H1 (cell line): ENCODE results near the gene SAMD4A. TPM values are rescaled to one million over a fixed set of nuclear protein-coding genes. Genes with fewer than 3 reads are reported as not detected.

Source experiments
- CTCF ChIA-PET: fragments of 300-600 bp; sonication (Branson Sonifier 250); formaldehyde crosslinking; loops from one replicate; lab custom pipeline; 2021; ENCODE audit not compliant: partially characterized antibody; lab: Charles Lee
- POLR2A ChIA-PET: fragments of 300-600 bp; sonication (Branson Sonifier 250); formaldehyde crosslinking; loops from one replicate; lab custom pipeline; 2021; ENCODE audit warnings: inconsistent platforms; ENCODE audit not compliant: partially characterized antibody; lab: Charles Lee
- DNase-seq, 2 experiments: peaks; one replicate each; pipeline versions ENCODE4 v3.0.0 to v3.0.0-alpha.2; 2010 to 2022; ENCODE audit warnings: low spot score in 2 of 2, low read depth in 1 of 2, mixed read lengths in 1 of 2
- FAIRE-seq: peaks from 2 replicates; lab custom pipeline; 2011; peaks lifted over from hg19 to GRCh38; lab: Jason Lieb, UNC
- H2AFZ ChIP-seq: 2 replicates; pipeline ENCODE4 v1.8.1; 2012; ENCODE audit warnings: low read length, inconsistent platforms
- H2AK5ac ChIP-seq: 2 replicates; pipeline ENCODE4 v1.6.1; 2013; ENCODE audit warnings: low read depth, low read length
- H2BK120ac ChIP-seq: replicated peaks from 2 replicates; pipeline ENCODE3; 2013; ENCODE audit warnings: low read depth, low read length, inconsistent platforms
- H2BK12ac ChIP-seq: 2 replicates; pipeline ENCODE4 v1.6.1; 2013; ENCODE audit warnings: low read depth, low read length
- H2BK15ac ChIP-seq: 2 replicates; pipeline ENCODE4 v1.6.1; 2013; ENCODE audit warnings: low read length
- H2BK20ac ChIP-seq: 2 replicates; pipeline ENCODE4 v1.6.1; 2013; ENCODE audit warnings: low read length
- H2BK5ac ChIP-seq: 2 replicates; pipeline ENCODE4 v1.6.1; 2013; ENCODE audit warnings: low read depth, low read length
- H3K14ac ChIP-seq: 2 replicates; pipeline ENCODE4 v1.6.1; 2013; ENCODE audit warnings: inconsistent platforms; ENCODE audit not compliant: insufficient read length
- H3K18ac ChIP-seq: 2 replicates; pipeline ENCODE4 v1.6.1; 2013; ENCODE audit warnings: low read length; ENCODE audit errors: extremely low read depth
- H3K23ac ChIP-seq: 2 replicates; pipeline ENCODE4 v1.6.1; 2013; ENCODE audit warnings: inconsistent platforms; ENCODE audit not compliant: insufficient read length
- H3K23me2 ChIP-seq: 2 replicates; pipeline ENCODE4 v1.6.1; 2013; ENCODE audit warnings: low read depth, low read length
- H3K27ac ChIP-seq: 2 replicates; pipeline ENCODE4 v1.6.1; 2011; ENCODE audit warnings: low read depth, low read length, inconsistent platforms
- H3K27me3 ChIP-seq, 4 experiments: replicated peaks in 1 of 4; 1 replicate in 1 of 4; 2 replicates in 3 of 4; pipeline versions ENCODE4 v1.6.1 to v1.8.1; 2011 to 2013; ENCODE audit warnings: low read length in 3 of 4, mild to moderate bottlenecking in 3 of 4, inconsistent platforms in 2 of 4, mixed read lengths in 2 of 4, moderate library complexity in 1 of 4; ENCODE audit not compliant: control insufficient read depth in 3 of 4, insufficient read depth in 3 of 4; ENCODE audit errors: extremely low read depth in 1 of 4
- H3K36me3 ChIP-seq, 4 experiments: 2 replicates each; pipeline versions ENCODE4 v1.6.1 to v1.8.1; 2011 to 2013; ENCODE audit warnings: mild to moderate bottlenecking in 4 of 4, low read length in 3 of 4, moderate library complexity in 2 of 4, control low read depth in 1 of 4, inconsistent platforms in 1 of 4; ENCODE audit not compliant: insufficient read depth in 4 of 4, control insufficient read depth in 2 of 4
- H3K4ac ChIP-seq: replicated peaks from 2 replicates; pipeline ENCODE3; 2013; ENCODE audit warnings: low read length, low read depth, mixed read lengths, inconsistent platforms; ENCODE audit not compliant: insufficient read length
- H3K4me1 ChIP-seq, 4 experiments: replicated peaks in 1 of 4; 1 replicate in 1 of 4; 2 replicates in 3 of 4; pipeline versions ENCODE4 v1.6.1 to v1.8.1; 2011 to 2013; ENCODE audit warnings: low read length in 3 of 4, inconsistent platforms in 2 of 4, mixed read lengths in 1 of 4; ENCODE audit not compliant: insufficient read depth in 4 of 4, control insufficient read depth in 3 of 4
- H3K4me2 ChIP-seq, 2 experiments: 2 replicates each; pipeline versions ENCODE4 v1.6.1 to v1.8.1; 2011 to 2013; ENCODE audit warnings: low read depth in 2 of 2, low read length in 2 of 2, control low read depth in 1 of 2, inconsistent platforms in 1 of 2, mild to moderate bottlenecking in 1 of 2; ENCODE audit not compliant: insufficient read depth in 1 of 2
- H3K4me3 ChIP-seq, 4 experiments: fragments of 200-600, 300-600 bp in 1 of 4; sonication (generic), shearing (Covaris generic), sonication (Bioruptor Twin) in 1 of 4; 2 replicates each; pipeline versions ENCODE4 v1.5.1 to v1.8.1; 2011 to 2016; ENCODE audit warnings: low read length in 4 of 4, low read depth in 3 of 4, control low read depth in 2 of 4, inconsistent platforms in 2 of 4, mild to moderate bottlenecking in 2 of 4, mixed read lengths in 1 of 4, moderate library complexity in 1 of 4; ENCODE audit not compliant: insufficient read depth in 2 of 4; ENCODE audit errors: extremely low read depth in 1 of 4
- H3K56ac ChIP-seq: replicated peaks from 2 replicates; pipeline ENCODE3; 2013; ENCODE audit warnings: low read depth, mild to moderate bottlenecking, mixed read lengths, low read length, inconsistent platforms; ENCODE audit not compliant: insufficient read length
- H3K79me1 ChIP-seq: 2 replicates; pipeline ENCODE4 v1.6.1; 2013; ENCODE audit warnings: low read depth, low read length, control low read depth
- H3K79me2 ChIP-seq, 2 experiments: 2 replicates each; pipeline versions ENCODE4 v1.6.1 to v1.8.1; 2012 to 2013; ENCODE audit warnings: low read length in 2 of 2, mild to moderate bottlenecking in 2 of 2, inconsistent platforms in 1 of 2; ENCODE audit not compliant: insufficient read depth in 2 of 2, control insufficient read depth in 1 of 2
- H3K9ac ChIP-seq, 4 experiments: replicated peaks in 1 of 4; 1 replicate in 1 of 4; 2 replicates in 3 of 4; pipeline versions ENCODE4 v1.6.1 to v1.8.1; 2011 to 2013; ENCODE audit warnings: low read depth in 3 of 4, low read length in 3 of 4, control low read depth in 2 of 4, mild to moderate bottlenecking in 2 of 4, moderate library complexity in 2 of 4, inconsistent platforms in 1 of 4; ENCODE audit errors: extremely low read depth in 1 of 4
- H3K9me3 ChIP-seq, 2 experiments: 2 replicates each; pipeline versions ENCODE4 v1.6.1 to v1.8.1; 2012 to 2013; ENCODE audit warnings: mild to moderate bottlenecking in 2 of 2, moderate library complexity in 2 of 2, control low read depth in 1 of 2, inconsistent platforms in 1 of 2, low read depth in 1 of 2, low read length in 1 of 2, mixed read lengths in 1 of 2; ENCODE audit not compliant: insufficient read depth in 2 of 2
- H4K20me1 ChIP-seq, 2 experiments: replicated peaks in 1 of 2; 2 replicates each; pipeline versions ENCODE3 to v1.8.1; 2011 to 2013; ENCODE audit warnings: inconsistent platforms in 2 of 2, low read length in 2 of 2, mild to moderate bottlenecking in 1 of 2; ENCODE audit not compliant: insufficient read depth in 2 of 2, control insufficient read depth in 1 of 2
- H4K5ac ChIP-seq: 2 replicates; pipeline ENCODE4 v1.6.1; 2013; ENCODE audit warnings: low read length, low read depth, mixed read lengths, inconsistent platforms; ENCODE audit not compliant: insufficient read length
- H4K8ac ChIP-seq: 2 replicates; pipeline ENCODE4 v1.8.0; 2013; ENCODE audit warnings: mild to moderate bottlenecking, moderate library complexity, low read length, inconsistent platforms; ENCODE audit not compliant: insufficient read depth; ENCODE audit errors: extremely low read depth
- H4K91ac ChIP-seq: replicated peaks from 2 replicates; pipeline ENCODE3; 2013; ENCODE audit warnings: low read length, mixed read lengths, inconsistent platforms; ENCODE audit not compliant: insufficient read length
- BCL11A ChIP-seq, 2 experiments: IDR thresholded peaks; one replicate each; pipeline ENCODE4 v1.6.1; 2011; ENCODE audit warnings: low read depth in 2 of 2, low read length in 2 of 2, mild to moderate bottlenecking in 2 of 2
- BRCA1 ChIP-seq: IDR thresholded peaks from 2 replicates; pipeline ENCODE4 v1.6.1; 2012; ENCODE audit warnings: low read depth, low read length, improper control_type of control experiment
- CTBP2 ChIP-seq: IDR thresholded peaks from 2 replicates; pipeline ENCODE4 v1.7.0; 2011; ENCODE audit warnings: borderline replicate concordance, mild to moderate bottlenecking, moderate library complexity, mixed read lengths, low read length; ENCODE audit not compliant: insufficient read depth, insufficient read length
- CTCF ChIP-seq, 3 experiments: IDR thresholded peaks; 1 replicate in 2 of 3; 2 replicates in 1 of 3; pipeline versions ENCODE4 v1.5.1 to v1.6.1; 2011; ENCODE audit warnings: low read length in 3 of 3, mild to moderate bottlenecking in 3 of 3, inconsistent platforms in 2 of 3, low read depth in 1 of 3, moderate library complexity in 1 of 3; ENCODE audit not compliant: insufficient read depth in 1 of 3; ENCODE audit errors: control extremely low read depth in 1 of 3
- HDAC6 ChIP-seq: IDR thresholded peaks from one replicate; pipeline ENCODE4 v1.7.1; 2012; ENCODE audit warnings: low read depth, mild to moderate bottlenecking, inconsistent platforms, low read length, moderate library complexity
- POLR2A ChIP-seq, 2 experiments: IDR thresholded peaks; 1 replicate in 1 of 2; 2 replicates in 1 of 2; pipeline ENCODE4 v1.6.1; 2011; ENCODE audit warnings: low read depth in 2 of 2, low read length in 2 of 2, mild to moderate bottlenecking in 2 of 2; ENCODE audit errors: control extremely low read depth in 1 of 2
- POLR2AphosphoS5 ChIP-seq: IDR thresholded peaks from 2 replicates; pipeline ENCODE4 v1.6.1; 2011; ENCODE audit warnings: low read depth, low read length
- RFX5 ChIP-seq: IDR thresholded peaks from 2 replicates; pipeline ENCODE4 v1.6.1; 2011; ENCODE audit warnings: low read depth, low read length, improper control_type of control experiment, borderline replicate concordance
- SIRT6 ChIP-seq: IDR thresholded peaks from one replicate; pipeline ENCODE4 v1.7.1; 2012; ENCODE audit warnings: low read length, inconsistent platforms
- SP4 ChIP-seq: IDR thresholded peaks from 2 replicates; pipeline ENCODE4 v1.6.1; 2012; ENCODE audit warnings: low read length, inconsistent platforms
- TCF12 ChIP-seq: IDR thresholded peaks from 2 replicates; pipeline ENCODE4 v1.6.1; 2011; ENCODE audit warnings: low read depth, mild to moderate bottlenecking, low read length
- WGBS, 2 experiments: shearing (Covaris generic) in 1 of 2; methylation state at CpG; one replicate each; pipeline versions ENCODE4 v1.1.6 to v1.1.7; 2013 to 2015; ENCODE audit warnings: low lambda C conversion rate in 2 of 2, mixed read lengths in 2 of 2, inconsistent platforms in 1 of 2, low coverage in 1 of 2, missing lambda C conversion rate in 1 of 2; ENCODE audit not compliant: insufficient replicate concordance in 2 of 2, insufficient coverage in 1 of 2, insufficient read length in 1 of 2; ENCODE audit errors: extremely low coverage in 1 of 2, missing lambda C conversion rate in 1 of 2; 5-methylcytosine and 5-hydroxymethylcytosine counted together
- polyA plus RNA-seq, 7 experiments: library from polyadenylated mRNA; depleted of rRNA in 3 of 7; stranded (reverse) in 5 of 7; unstranded in 2 of 7; fragments of >200 nt in 5 of 7; fragments of 200-250 nt in 2 of 7; gene quantifications; 1 replicate in 5 of 7; 2 replicates in 1 of 7; 4 replicates in 1 of 7; pipeline versions ENCODE4 v1.2.1 to v1.2.3, GENCODE V29; 2011 to 2013; ENCODE audit warnings: missing spikeins in 2 of 7, mixed read lengths in 2 of 7
- total RNA-seq: library from RNA; stranded (reverse); fragmentation: NEBNext Ultra II Directional; extraction: Animal tissue kit (Norgen Biotek cat#: 25700); gene quantifications from 2 replicates; pipeline ENCODE4 v1.2.1, GENCODE V29; 2021

Gene SAMD4A
- total and polyA plus RNA-seq, 2 of the 8 experiments (the other 6 are each of a cell fraction or from before 2014, with no cell fraction given), result 2.4 to 12.3 TPM

- Histone ChIP-seq H3K23ac (no peak overlapping the region), H2BK12ac (no peak overlapping the region), H2BK120ac (no peak overlapping the region), H3K56ac (no peak overlapping the region), H4K8ac (no peak overlapping the region), H2BK15ac (no peak overlapping the region), H3K4me1 (no peaks in the 10 kb centered on the region), H3K14ac (no peak overlapping the region), H3K23me2 (no peaks in the 10 kb centered on the region), H3K27me3 (no peaks in the 10 kb centered on the region), H3K4me3 (no peak overlapping the region), H3K4ac (no peak overlapping the region), H4K5ac (no peak overlapping the region), H2AK5ac (no peak overlapping the region), H3K27ac (no peak overlapping the region), H3K9me3 (no peaks in the 10 kb centered on the region), H3K36me3 (no peaks in the 10 kb centered on the region), H2BK20ac (no peak overlapping the region), H3K79me1 (no peaks in the 10 kb centered on the region), H3K18ac (no peak overlapping the region), H3K9ac (no peak overlapping the region), H2AFZ (no peak overlapping the region), H2BK5ac (no peak overlapping the region), H4K91ac (no peak overlapping the region), H3K79me2 (0 out of 4 replicates have a peak, but pooled peaks cover 0 to 3% of the 10 kb centered on the region in 2 experiments), H3K4me2 (no peak overlapping the region), H4K20me1 (no peaks in the 10 kb centered on the region)
- DNase-seq (no peak), FAIRE-seq (no peak)
- WGBS, 2 experiments, result 94% methylated on average over 2 of the region's 2 CpGs; no CpG with 5 or more reads in 1 of the 2 experiments
- TF ChIP-seq TCF12 (no peak), SIRT6 (no peak), BRCA1 (no peak), CTCF (IDR thresholded peaks at IDR 0.05; ENCODE audit: control extremely low read depth in 1 of 3, insufficient read depth in 1 of 3, low read depth in 1 of 3, low read length in 3 of 3) (no peak), HDAC6 (no peak), CTBP2 (no peak), POLR2A (IDR thresholded peaks at IDR 0.05; ENCODE audit: control extremely low read depth in 1 of 2, low read depth in 2 of 2, low read length in 2 of 2) (no peak), RFX5 (no peak), BCL11A (IDR thresholded peaks at IDR 0.05; ENCODE audit: low read depth in 2 of 2, low read length in 2 of 2) (no peak), POLR2AphosphoS5 (no peak), SP4 (no peak)
- ChIA-PET POLR2A (interaction anchor here (0.8 kb wide), 1 partner anchor 48 kb away, joined by 3 read pairs; no protein-coding TSS in a partner anchor), CTCF (interaction anchor here (1.3 kb wide), 1 partner anchor 225 kb away, joined by 4 read pairs; no protein-coding TSS in a partner anchor)
Observed at GRCh38 chr14:54589076-54589475, 22.1 kb downstream of the SAMD4A start.
